ENCODE results near the gene KCNIP3.
"Not testable (repeated sequence)": the region's sequence is repeated elsewhere in the genome, so short reads cannot be mapped to it uniquely, and the experiment has no call there.

The KCNIP3 gene

DNA sequence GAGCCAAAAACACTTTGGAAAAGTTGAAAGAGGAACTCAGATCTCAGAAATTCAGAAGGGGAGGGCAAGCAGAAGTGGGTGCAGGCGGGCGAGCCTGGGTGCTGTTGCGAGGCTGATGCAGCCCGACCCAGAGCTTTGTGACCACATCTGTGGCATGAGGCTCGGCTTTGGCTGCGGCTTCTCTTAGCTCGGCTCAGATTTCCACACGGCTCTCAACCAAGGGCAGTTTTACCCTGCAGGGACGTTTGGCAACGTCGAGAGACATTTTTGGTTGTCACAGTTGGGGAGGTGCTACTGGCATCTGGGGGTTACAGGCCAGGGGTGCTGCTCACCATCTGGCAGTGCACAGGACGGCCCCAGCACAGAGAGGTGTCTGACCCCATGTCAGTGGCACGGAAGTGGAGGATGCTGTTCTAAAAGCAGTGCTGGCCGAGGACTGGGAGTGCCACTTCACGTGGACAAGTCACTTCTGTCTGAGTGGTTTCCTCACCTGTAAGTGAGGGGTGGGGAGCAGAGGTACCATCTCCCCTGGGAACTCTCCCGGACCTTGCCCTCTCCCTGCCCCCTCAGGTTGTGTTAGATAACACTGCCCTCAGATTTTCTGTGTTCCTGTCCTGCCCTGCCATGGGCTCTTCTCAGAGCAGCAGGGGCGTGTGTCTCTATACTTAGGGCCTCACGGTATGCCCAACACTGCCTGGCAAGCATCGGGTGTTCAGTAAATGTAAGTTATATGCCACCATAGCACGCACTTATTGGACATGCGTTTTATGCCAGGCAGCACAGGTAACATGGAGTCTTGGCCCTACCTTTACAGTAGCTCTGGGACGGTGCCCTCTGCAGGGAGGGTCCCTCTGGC, 56.7 kb downstream of the KCNIP3 start:
- no peak overlapping the region for H2BK12ac ChIP-seq (ENCODE audit: low read length in 2 of 2)
- WGBS: 78% methylated on average over 22 of the region's 22 CpGs
- H2AK5ac ChIP-seq (ENCODE audit: low read length, severe bottlenecking): no peak overlapping the region
- H2BK15ac ChIP-seq (ENCODE audit: low read depth, poor library complexity, severe bottlenecking): no peak overlapping the region
- peaks cover 0 to 23% of the 10 kb centered on the region in 2 experiments for H3K27me3 ChIP-seq (ENCODE audit: control insufficient read depth in 1 of 2, insufficient read depth in 1 of 2, low read length in 2 of 2)
- no peak overlapping the region for H3K18ac ChIP-seq (ENCODE audit: low read depth in 1 of 2, low read length in 2 of 2)
- peaks cover 23% of the 10 kb centered on the region for H3K79me1 ChIP-seq (replicated peaks; ENCODE audit: low read length, poor library complexity, severe bottlenecking)
- H4K8ac ChIP-seq (ENCODE audit: low read length): no peak overlapping the region
- no peak overlapping the region for H3K4ac ChIP-seq (ENCODE audit: low read depth in 1 of 2, low read length in 2 of 2)
- DNase-seq: no peak
- no peak overlapping the region for H4K91ac ChIP-seq (ENCODE audit: low read length)
- H3K9me3 ChIP-seq (ENCODE audit: control insufficient read depth, low read length): peaks cover 6% of the 10 kb centered on the region
- H3K4me2 ChIP-seq (ENCODE audit: low read length, poor library complexity, severe bottlenecking): no peak overlapping the region
- no peak overlapping the region for H3K9ac ChIP-seq (ENCODE audit: low read length)
- no peak overlapping the region for H2BK120ac ChIP-seq (ENCODE audit: low read depth, low read length)
- H3K14ac ChIP-seq (ENCODE audit: low read length in 2 of 2): no peak overlapping the region
- no peak overlapping the region for H3K27ac ChIP-seq (ENCODE audit: low read length, poor library complexity, severe bottlenecking)
- H2AFZ ChIP-seq (ENCODE audit: low read depth, low read length): no peak overlapping the region
- no peak overlapping the region for H3K23ac ChIP-seq (ENCODE audit: low read length in 2 of 2)
- peaks cover 16% of the 10 kb centered on the region for H3K4me1 ChIP-seq (ENCODE audit: control insufficient read depth, insufficient read depth, low read depth, low read length)
- H3K4me3 ChIP-seq (ENCODE audit: insufficient read depth in 1 of 2, low read depth in 1 of 2, low read length in 2 of 2): no peak overlapping the region
- no peak overlapping the region for H2BK5ac ChIP-seq (ENCODE audit: low read depth, low read length, poor library complexity, severe bottlenecking)
- H3K36me3 ChIP-seq (ENCODE audit: control insufficient read depth in 1 of 2, insufficient read depth in 2 of 2, low read depth in 1 of 2, low read length in 2 of 2): peaks cover 0 to 43% of the 10 kb centered on the region in 2 experiments

- Histone ChIP-seq H3K9ac (ENCODE audit: low read length) (no peak overlapping the region), H3K18ac (ENCODE audit: low read depth in 1 of 2, low read length in 2 of 2) (no peak overlapping the region), H3K23ac (ENCODE audit: low read length in 2 of 2) (no peak overlapping the region), H4K91ac (ENCODE audit: low read length) (no peak overlapping the region), H3K27me3 (ENCODE audit: control insufficient read depth in 1 of 2, insufficient read depth in 1 of 2, low read length in 2 of 2) (peaks cover 0 to 21% of the 10 kb centered on the region in 2 experiments), H2BK15ac (ENCODE audit: low read depth, poor library complexity, severe bottlenecking) (no peak overlapping the region), H4K8ac (ENCODE audit: low read length) (no peak overlapping the region), H3K9me3 (ENCODE audit: control insufficient read depth, low read length) (peaks cover 6% of the 10 kb centered on the region), H2BK12ac (ENCODE audit: low read length in 2 of 2) (no peak overlapping the region), H3K4me3 (ENCODE audit: insufficient read depth in 1 of 2, low read depth in 1 of 2, low read length in 2 of 2) (no peak overlapping the region), H2AK5ac (ENCODE audit: low read length, severe bottlenecking) (no peak overlapping the region), H2BK120ac (ENCODE audit: low read depth, low read length) (no peak overlapping the region), H3K4ac (ENCODE audit: low read depth in 1 of 2, low read length in 2 of 2) (no peak overlapping the region), H3K27ac (ENCODE audit: low read length, poor library complexity, severe bottlenecking) (no peak overlapping the region), H3K79me1 (replicated peaks; ENCODE audit: low read length, poor library complexity, severe bottlenecking) (peaks cover 23% of the 10 kb centered on the region), H3K14ac (ENCODE audit: low read length in 2 of 2) (no peak overlapping the region), H2AFZ (ENCODE audit: low read depth, low read length) (no peak overlapping the region), H3K36me3 (ENCODE audit: control insufficient read depth in 1 of 2, insufficient read depth in 2 of 2, low read depth in 1 of 2, low read length in 2 of 2) (peaks cover 0 to 44% of the 10 kb centered on the region in 2 experiments), H2BK5ac (ENCODE audit: low read depth, low read length, poor library complexity, severe bottlenecking) (no peak overlapping the region), H3K4me1 (ENCODE audit: control insufficient read depth, insufficient read depth, low read depth, low read length) (peaks cover 16% of the 10 kb centered on the region), H3K4me2 (ENCODE audit: low read length, poor library complexity, severe bottlenecking) (no peak overlapping the region)
- WGBS: 82% methylated on average over 5 of the region's 5 CpGs
- no peak for DNase-seq
Observed at GRCh38 chr2:95354469-95354901, 57.3 kb downstream of the KCNIP3 start.

DNA sequence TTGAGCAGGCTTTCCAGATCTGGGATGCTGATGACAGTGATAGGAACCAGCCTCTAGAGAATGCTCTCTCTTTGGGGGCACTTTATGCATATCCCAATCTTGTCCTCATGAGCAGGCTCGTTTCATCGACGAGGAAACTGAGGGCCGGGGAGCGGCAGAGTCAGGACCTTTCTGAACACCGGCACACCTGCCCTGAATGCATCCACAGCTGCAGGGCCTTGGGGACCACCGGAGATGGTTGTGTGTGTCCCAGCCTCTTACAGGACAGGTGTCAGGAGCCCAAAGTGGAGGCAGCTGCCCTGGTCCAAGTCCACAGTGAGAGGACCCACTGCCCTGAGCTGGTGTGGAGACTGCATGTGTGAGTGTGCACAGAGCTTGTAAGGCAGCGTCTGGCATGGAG, 57.8 kb downstream of the KCNIP3 start:
- no peak overlapping the region for H4K91ac ChIP-seq (ENCODE audit: low read length)

DNA sequence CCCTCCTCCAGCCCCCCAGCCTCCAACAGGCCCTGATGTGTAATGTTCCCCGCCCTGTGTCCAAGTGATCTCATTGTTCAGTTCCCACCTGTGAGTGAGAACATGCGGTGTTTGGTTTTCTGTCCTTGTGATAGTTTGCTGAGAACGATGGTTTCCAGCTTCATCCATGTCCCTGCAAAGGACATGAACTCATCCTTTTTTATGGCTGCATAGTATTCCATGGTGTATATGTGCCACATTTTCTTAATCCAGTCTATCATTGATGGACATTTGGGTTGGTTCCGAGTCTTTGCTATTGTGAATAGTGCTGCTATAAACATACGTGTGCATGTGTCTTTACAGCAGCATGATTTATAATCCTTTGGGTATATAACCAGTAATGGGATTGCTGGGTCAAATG, 58.3 kb downstream of the KCNIP3 start:
- DNase-seq: not testable (repeated sequence)
- 71% methylated on average over 1 of the region's 5 CpGs for WGBS

More for the DNA sequence above, 57.8 kb downstream of the KCNIP3 start:
- Histone ChIP-seq H3K4ac (ENCODE audit: low read depth in 1 of 2, low read length in 2 of 2) (no peak overlapping the region), H3K23ac (ENCODE audit: low read length in 2 of 2) (no peak overlapping the region), H4K8ac (ENCODE audit: low read length) (no peak overlapping the region), H2BK5ac (ENCODE audit: low read depth, low read length, poor library complexity, severe bottlenecking) (no peak overlapping the region), H2BK15ac (ENCODE audit: low read depth, poor library complexity, severe bottlenecking) (no peak overlapping the region), H3K79me1 (replicated peaks; ENCODE audit: low read length, poor library complexity, severe bottlenecking) (peaks cover 22% of the 10 kb centered on the region), H3K14ac (ENCODE audit: low read length in 2 of 2) (no peak overlapping the region), H3K18ac (ENCODE audit: low read depth in 1 of 2, low read length in 2 of 2) (no peak overlapping the region), H3K4me2 (ENCODE audit: low read length, poor library complexity, severe bottlenecking) (no peak overlapping the region), H3K9ac (ENCODE audit: low read length) (no peak overlapping the region), H2AFZ (ENCODE audit: low read depth, low read length) (no peak overlapping the region), H2BK12ac (ENCODE audit: low read length in 2 of 2) (no peak overlapping the region), H3K4me1 (ENCODE audit: control insufficient read depth, insufficient read depth, low read depth, low read length) (peaks cover 16% of the 10 kb centered on the region), H3K4me3 (ENCODE audit: insufficient read depth in 1 of 2, low read depth in 1 of 2, low read length in 2 of 2) (no peak overlapping the region), H3K27me3 (ENCODE audit: control insufficient read depth in 1 of 2, insufficient read depth in 1 of 2, low read length in 2 of 2) (peaks cover 0 to 17% of the 10 kb centered on the region in 2 experiments), H3K36me3 (ENCODE audit: control insufficient read depth in 1 of 2, insufficient read depth in 2 of 2, low read depth in 1 of 2, low read length in 2 of 2) (peaks cover 0 to 47% of the 10 kb centered on the region in 2 experiments), H3K9me3 (ENCODE audit: control insufficient read depth, low read length) (peaks cover 6% of the 10 kb centered on the region), H2BK120ac (ENCODE audit: low read depth, low read length) (no peak overlapping the region), H3K27ac (ENCODE audit: low read length, poor library complexity, severe bottlenecking) (no peak overlapping the region), H2AK5ac (ENCODE audit: low read length, severe bottlenecking) (no peak overlapping the region)
- WGBS: 85% methylated on average over 7 of the region's 8 CpGs
- no peak for DNase-seq

More for the DNA sequence above, 58.3 kb downstream of the KCNIP3 start:
- not testable (repeated sequence) for H3K4me2 ChIP-seq (ENCODE audit: low read length, poor library complexity, severe bottlenecking); H2AFZ ChIP-seq (ENCODE audit: low read depth, low read length); H4K91ac ChIP-seq (ENCODE audit: low read length); H3K23ac ChIP-seq (ENCODE audit: low read length in 2 of 2); H2BK120ac ChIP-seq (ENCODE audit: low read depth, low read length); H3K4me3 ChIP-seq (ENCODE audit: insufficient read depth in 1 of 2, low read depth in 1 of 2, low read length in 2 of 2); H2BK5ac ChIP-seq (ENCODE audit: low read depth, low read length, poor library complexity, severe bottlenecking); H3K14ac ChIP-seq (ENCODE audit: low read length in 2 of 2); H3K9me3 ChIP-seq (ENCODE audit: control insufficient read depth, low read length); H2AK5ac ChIP-seq (ENCODE audit: low read length, severe bottlenecking); H2BK15ac ChIP-seq (ENCODE audit: low read depth, poor library complexity, severe bottlenecking); H3K9ac ChIP-seq (ENCODE audit: low read length); H3K27ac ChIP-seq (ENCODE audit: low read length, poor library complexity, severe bottlenecking); H2BK12ac ChIP-seq (ENCODE audit: low read length in 2 of 2); H4K8ac ChIP-seq (ENCODE audit: low read length); H3K4ac ChIP-seq (ENCODE audit: low read depth in 1 of 2, low read length in 2 of 2); H3K18ac ChIP-seq (ENCODE audit: low read depth in 1 of 2, low read length in 2 of 2)
- Histone ChIP-seq H3K27me3 (ENCODE audit: control insufficient read depth in 1 of 2, insufficient read depth in 1 of 2, low read length in 2 of 2) (peaks cover 0 to 17% of the 10 kb centered on the region in 2 experiments), H3K79me1 (replicated peaks; ENCODE audit: low read length, poor library complexity, severe bottlenecking) (peaks cover 18% of the 10 kb centered on the region), H3K36me3 (ENCODE audit: control insufficient read depth in 1 of 2, insufficient read depth in 2 of 2, low read depth in 1 of 2, low read length in 2 of 2) (peaks cover 0 to 44% of the 10 kb centered on the region in 2 experiments), H3K4me1 (ENCODE audit: control insufficient read depth, insufficient read depth, low read depth, low read length) (peaks cover 15% of the 10 kb centered on the region)
